GM12875 (cell line): ENCODE data around the gene REG3A.

ENCODE experiments used
- H3K4me3 ChIP-seq: one replicate; pipeline ENCODE4 v1.5.1; 2011; ENCODE audit warnings: low read depth, low read length, control low read depth
- CTCF ChIP-seq: IDR thresholded peaks from 2 replicates; pipeline ENCODE4 v1.5.1; 2011; ENCODE audit warnings: low read depth, mild to moderate bottlenecking, control low read depth, inconsistent platforms, low read length, moderate library complexity, borderline replicate concordance; ENCODE audit not compliant: insufficient read depth

The REG3A gene

GRCh38 chr2:79179036-79179435, 19.5 kb upstream of the REG3A start:
- no peak for TF ChIP-seq CTCF

DNA sequence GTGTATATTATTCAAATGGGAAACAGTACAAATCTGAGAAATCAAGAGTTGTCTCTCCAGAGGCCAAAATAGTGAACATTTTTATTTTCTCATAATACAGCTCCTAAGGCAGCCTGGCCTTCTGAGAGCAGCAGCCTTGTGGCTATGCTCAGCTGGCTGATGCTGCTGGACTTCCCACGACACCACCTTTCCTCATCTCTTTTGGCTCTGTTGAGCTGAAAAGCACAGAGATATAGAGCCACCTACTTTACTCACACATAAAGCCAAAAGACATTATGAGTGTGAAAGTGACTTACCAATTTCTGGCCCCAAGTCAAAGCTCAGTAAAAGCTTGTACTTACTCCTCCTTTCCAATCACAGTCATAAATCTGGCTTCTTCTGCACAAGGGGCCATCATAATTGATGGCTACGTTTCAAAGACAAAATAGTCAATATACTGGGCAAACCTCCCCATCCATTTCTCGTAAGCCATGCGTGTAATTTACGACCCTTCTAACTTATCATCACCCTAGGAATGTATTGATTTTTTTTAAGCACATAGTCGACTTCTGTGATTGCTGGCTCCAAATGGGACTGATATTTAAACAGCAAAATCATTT, 18.6 kb upstream of the REG3A start:
- no peak for TF ChIP-seq CTCF
- no peak overlapping the region for H3K4me3 ChIP-seq

More at GRCh38 chr2:79179036-79179435, 19.5 kb upstream of the REG3A start:
- H3K4me3 ChIP-seq = no peak overlapping the region

- no peak overlapping the region for H3K4me3 ChIP-seq
- no peak for TF ChIP-seq CTCF
Observed at GRCh38 chr2:79171348-79171958, 11.9 kb upstream of the REG3A start.

DNA sequence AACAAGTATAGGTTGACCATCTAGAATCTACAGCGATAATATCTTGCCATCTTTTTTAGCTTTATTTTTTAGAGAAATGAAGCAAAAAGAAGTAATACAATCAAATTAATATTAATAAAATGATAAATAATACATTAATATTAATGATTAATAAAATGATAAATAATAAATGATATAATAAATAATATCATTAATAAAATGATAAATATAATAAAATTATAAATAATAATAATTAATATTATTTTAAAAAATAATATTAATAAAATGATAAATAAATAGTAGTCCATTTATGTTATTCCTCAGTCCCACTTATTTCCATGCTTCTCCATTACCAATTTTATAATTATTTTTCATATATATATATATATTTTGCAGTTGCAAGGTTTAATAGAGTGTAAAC, 3.2 kb upstream of the REG3A start:
- no peak overlapping the region for H3K4me3 ChIP-seq
- TF ChIP-seq CTCF = no peak

- no peak overlapping the region for H3K4me3 ChIP-seq
- no peak for TF ChIP-seq CTCF
Observed at GRCh38 chr2:79162132-79162531, 2.6 kb upstream of the REG3A start.

- no peak overlapping the region for H3K4me3 ChIP-seq
- TF ChIP-seq CTCF = no peak
Observed at GRCh38 chr2:79159030-79159429, 523 bp downstream of the REG3A start.

- H3K4me3 ChIP-seq = no peak overlapping the region
- TF ChIP-seq CTCF = no peak
Observed at GRCh38 chr2:79155826-79156476, 3.6 kb downstream of the REG3A start.
